Activated CD8-positive, alpha-beta T cell treated with anti-CD3 and anti-CD28 coated beads, Interleukin-2, amount 10 ng/mL, durations not matched to agents 7 days and 5 days (primary cell): ENCODE data around the gene MEI4. TPM values are rescaled to one million over a fixed set of nuclear protein-coding genes. Genes with fewer than 3 reads are reported as not detected.

Experiments
- ATAC-seq: fragments of 150-1000 bp; cut with Tn5 transposase; one replicate; pipeline ENCODE4 v1.10.0; 2021; ENCODE audit warnings: moderate library complexity
- CTCF ChIA-PET: fragments of 350-600 bp; sonication (Branson Sonifier 250); formaldehyde crosslinking; loops from one replicate; lab custom pipeline; 2021; ENCODE audit warnings: antibody characterized with exemption; lab: Charles Lee
- POLR2A ChIA-PET: fragments of 350-600 bp; sonication (Branson Sonifier 250); formaldehyde crosslinking; loops from one replicate; lab custom pipeline; 2021; ENCODE audit warnings: antibody characterized with exemption; lab: Charles Lee
- DNase-seq: peaks from one replicate; pipeline ENCODE4 v3.0.0-alpha.2; 2020
- H3K27ac Mint-ChIP-seq: one replicate; pipeline ENCODE4 v1.8.0; 2021; ENCODE audit warnings: mild to moderate bottlenecking, mixed read lengths
- H3K27me3 Mint-ChIP-seq: one replicate; pipeline ENCODE4 v1.8.0; 2021; ENCODE audit warnings: low read depth, mixed read lengths
- H3K36me3 Mint-ChIP-seq: one replicate; pipeline ENCODE4 v1.8.0; 2021; ENCODE audit warnings: low read depth, mixed read lengths
- H3K4me1 Mint-ChIP-seq: one replicate; pipeline ENCODE4 v1.8.0; 2021; ENCODE audit warnings: low read depth, mixed read lengths
- H3K4me3 Mint-ChIP-seq: one replicate; pipeline ENCODE4 v1.8.0; 2021; ENCODE audit warnings: mild to moderate bottlenecking, mixed read lengths
- H3K9me3 Mint-ChIP-seq: one replicate; pipeline ENCODE4 v1.8.0; 2022; ENCODE audit warnings: mixed read lengths; ENCODE audit not compliant: insufficient read depth
- total RNA-seq, 2 experiments: library from RNA; stranded (reverse); gene quantifications; one replicate each; pipeline ENCODE4 v1.2.3, GENCODE V29; 2021

MEI4 gene
- total RNA-seq, 2 experiments from 2014 or later = not detected

- no peaks in the 10 kb centered on the region for H3K27me3 Mint-ChIP-seq
- H3K36me3 Mint-ChIP-seq = no peaks in the 10 kb centered on the region
- no peak overlapping the region for H3K27ac Mint-ChIP-seq
- no peak overlapping the region for H3K4me3 Mint-ChIP-seq
- ATAC-seq (no peak), DNase-seq (no peak)
- peaks cover 21% of the 10 kb centered on the region for H3K9me3 Mint-ChIP-seq
- POLR2A ChIA-PET = no interaction called here
- CTCF ChIA-PET = no interaction called here
- no peaks in the 10 kb centered on the region for H3K4me1 Mint-ChIP-seq
Measured at GRCh38 chr6:77776441-77776840, 123.6 kb downstream of the MEI4 start.

GRCh38 chr6:77778527-77778926, 125.7 kb downstream of the MEI4 start:
- Mint-ChIP-seq H3K36me3 (no peaks in the 10 kb centered on the region), H3K27me3 (no peaks in the 10 kb centered on the region), H3K4me1 (no peaks in the 10 kb centered on the region), H3K9me3 (peaks cover 8% of the 10 kb centered on the region), H3K4me3 (no peak overlapping the region), H3K27ac (no peak overlapping the region)
- ATAC-seq = no peak
- POLR2A ChIA-PET = no interaction called here
- DNase-seq = no peak
- CTCF ChIA-PET = no interaction called here

GRCh38 chr6:77786935-77787629, 134.2 kb downstream of the MEI4 start:
- no peaks in the 10 kb centered on the region for H3K36me3 Mint-ChIP-seq
- no peaks in the 10 kb centered on the region for H3K27me3 Mint-ChIP-seq
- DNase-seq (no peak), ATAC-seq (no peak)
- no peaks in the 10 kb centered on the region for H3K4me1 Mint-ChIP-seq
- ChIA-PET POLR2A (no interaction called here), CTCF (no interaction called here)
- peaks cover 4% of the 10 kb centered on the region for H3K9me3 Mint-ChIP-seq
- no peak overlapping the region for H3K4me3 Mint-ChIP-seq
- no peak overlapping the region for H3K27ac Mint-ChIP-seq

- ChIA-PET CTCF (no interaction called here), POLR2A (no interaction called here)
- Mint-ChIP-seq H3K36me3 (no peaks in the 10 kb centered on the region), H3K9me3 (peaks cover 21% of the 10 kb centered on the region), H3K27ac (no peak overlapping the region), H3K27me3 (no peaks in the 10 kb centered on the region), H3K4me3 (no peak overlapping the region), H3K4me1 (no peaks in the 10 kb centered on the region)
- ATAC-seq (no peak), DNase-seq (no peak)
Measured at GRCh38 chr6:77796824-77797809, 144.3 kb downstream of the MEI4 start.

- DNase-seq = no peak
- peaks cover 21% of the 10 kb centered on the region for H3K9me3 Mint-ChIP-seq
- no peaks in the 10 kb centered on the region for H3K36me3 Mint-ChIP-seq
- ChIA-PET POLR2A (no interaction called here), CTCF (no interaction called here)
- H3K4me3 Mint-ChIP-seq = no peak overlapping the region
- no peaks in the 10 kb centered on the region for H3K4me1 Mint-ChIP-seq
- H3K27ac Mint-ChIP-seq = no peak overlapping the region
- no peaks in the 10 kb centered on the region for H3K27me3 Mint-ChIP-seq
- no peak for ATAC-seq
Measured at GRCh38 chr6:77812304-77812703, 159.5 kb downstream of the MEI4 start.

GRCh38 chr6:77813090-77813489, 160.3 kb downstream of the MEI4 start:
- no peak for ATAC-seq
- CTCF ChIA-PET = no interaction called here
- POLR2A ChIA-PET = no interaction called here
- no peaks in the 10 kb centered on the region for H3K36me3 Mint-ChIP-seq
- H3K27me3 Mint-ChIP-seq = no peaks in the 10 kb centered on the region
- no peak overlapping the region for H3K4me3 Mint-ChIP-seq
- H3K27ac Mint-ChIP-seq = no peak overlapping the region
- H3K4me1 Mint-ChIP-seq = no peaks in the 10 kb centered on the region
- DNase-seq = no peak
- peaks cover 20% of the 10 kb centered on the region for H3K9me3 Mint-ChIP-seq

- ATAC-seq (no peak), DNase-seq (no peak)
- Mint-ChIP-seq H3K9me3 (peaks cover 20% of the 10 kb centered on the region), H3K27ac (no peak overlapping the region), H3K27me3 (no peaks in the 10 kb centered on the region), H3K4me3 (no peak overlapping the region), H3K36me3 (no peaks in the 10 kb centered on the region), H3K4me1 (no peaks in the 10 kb centered on the region)
- POLR2A ChIA-PET = no interaction called here
- CTCF ChIA-PET = no interaction called here
Measured at GRCh38 chr6:77814119-77814518, 161.3 kb downstream of the MEI4 start.

- H3K27me3 Mint-ChIP-seq = no peaks in the 10 kb centered on the region
Measured at GRCh38 chr6:77815531-77815930, 162.7 kb downstream of the MEI4 start.

GRCh38 chr6:77816766-77817270, 164.0 kb downstream of the MEI4 start:
- no peaks in the 10 kb centered on the region for H3K4me1 Mint-ChIP-seq
- peaks cover 26% of the 10 kb centered on the region for H3K9me3 Mint-ChIP-seq
- ChIA-PET CTCF (no interaction called here), POLR2A (no interaction called here)
- no peak overlapping the region for H3K27ac Mint-ChIP-seq
- DNase-seq (no peak), ATAC-seq (no peak)
- H3K36me3 Mint-ChIP-seq = no peaks in the 10 kb centered on the region
- no peak overlapping the region for H3K4me3 Mint-ChIP-seq
- no peaks in the 10 kb centered on the region for H3K27me3 Mint-ChIP-seq

More at GRCh38 chr6:77815531-77815930, 162.7 kb downstream of the MEI4 start:
- Mint-ChIP-seq H3K4me3 (no peak overlapping the region), H3K4me1 (no peaks in the 10 kb centered on the region), H3K36me3 (no peaks in the 10 kb centered on the region), H3K27ac (no peak overlapping the region), H3K9me3 (peaks cover 20% of the 10 kb centered on the region)
- CTCF ChIA-PET = no interaction called here
- DNase-seq (no peak), ATAC-seq (no peak)
- POLR2A ChIA-PET = no interaction called here

GRCh38 chr6:77822265-77822664, 169.4 kb downstream of the MEI4 start:
- no peaks in the 10 kb centered on the region for H3K4me1 Mint-ChIP-seq
- ChIA-PET POLR2A (no interaction called here), CTCF (no interaction called here)
- DNase-seq (no peak), ATAC-seq (no peak)
- no peak overlapping the region for H3K4me3 Mint-ChIP-seq
- peaks cover 9% of the 10 kb centered on the region for H3K9me3 Mint-ChIP-seq
- H3K27ac Mint-ChIP-seq = no peak overlapping the region
- no peaks in the 10 kb centered on the region for H3K27me3 Mint-ChIP-seq
- H3K36me3 Mint-ChIP-seq = no peaks in the 10 kb centered on the region

GRCh38 chr6:77825204-77825603, 172.4 kb downstream of the MEI4 start:
- Mint-ChIP-seq H3K36me3 (no peaks in the 10 kb centered on the region), H3K27ac (no peak overlapping the region), H3K9me3 (peaks cover 9% of the 10 kb centered on the region), H3K27me3 (no peaks in the 10 kb centered on the region), H3K4me3 (no peak overlapping the region), H3K4me1 (no peaks in the 10 kb centered on the region)
- no peak for DNase-seq
- no peak for ATAC-seq
- ChIA-PET CTCF (no interaction called here), POLR2A (no interaction called here)

- H3K9me3 Mint-ChIP-seq = peaks cover 5% of the 10 kb centered on the region
- no peak overlapping the region for H3K27ac Mint-ChIP-seq
- H3K4me3 Mint-ChIP-seq = no peak overlapping the region
- CTCF ChIA-PET = no interaction called here
- H3K4me1 Mint-ChIP-seq = no peaks in the 10 kb centered on the region
- no peaks in the 10 kb centered on the region for H3K36me3 Mint-ChIP-seq
- DNase-seq (no peak), ATAC-seq (no peak)
- H3K27me3 Mint-ChIP-seq = no peaks in the 10 kb centered on the region
- POLR2A ChIA-PET = no interaction called here
Measured at GRCh38 chr6:77829736-77830135, 176.9 kb downstream of the MEI4 start.
